Neural cell (in vitro differentiated cells): ENCODE data around the gene L2HGDH. TPM values are rescaled to one million over a fixed set of nuclear protein-coding genes. Genes with fewer than 3 reads are reported as not detected.

Source experiments
- H2AFZ ChIP-seq: fragments of 200-600, 300-800 bp; sonication (generic), shearing (Covaris generic); 2 replicates; pipeline ENCODE4 v1.6.0; 2014; ENCODE audit warnings: low read depth, mild to moderate bottlenecking, antibody characterized with exemption, low read length, moderate library complexity
- H3F3A ChIP-seq: fragments of 200-600 bp; shearing (Covaris generic); 2 replicates; pipeline ENCODE4 v1.6.1; 2016; ENCODE audit warnings: mild to moderate bottlenecking, moderate library complexity, mixed read lengths, antibody characterized with exemption, low read length; ENCODE audit not compliant: insufficient read depth, poor library complexity, severe bottlenecking
- H3K27ac ChIP-seq: fragments of 200-600, 300-800 bp; sonication (generic), shearing (Covaris generic); 2 replicates; pipeline ENCODE4 v1.5.1; 2014; ENCODE audit warnings: mild to moderate bottlenecking, low read length, moderate library complexity
- H3K27me3 ChIP-seq: fragments of 300-800, 200-600 bp; sonication (generic), shearing (Covaris generic); 2 replicates; pipeline ENCODE4 v1.6.0; 2014; ENCODE audit warnings: mild to moderate bottlenecking, low read depth, low read length, moderate library complexity; ENCODE audit not compliant: insufficient read depth
- H3K36me3 ChIP-seq: fragments of 300-800, 200-600 bp; sonication (generic), shearing (Covaris generic); 2 replicates; pipeline ENCODE4 v1.5.1; 2014; ENCODE audit warnings: mild to moderate bottlenecking, antibody characterized with exemption, low read length, moderate library complexity; ENCODE audit not compliant: insufficient read depth
- H3K4me2 ChIP-seq: fragments of 300-800, 200-600 bp; sonication (generic), shearing (Covaris generic); 2 replicates; pipeline ENCODE4 v1.6.0; 2014; ENCODE audit warnings: mild to moderate bottlenecking, low read length
- H3K4me3 ChIP-seq: fragments of 300-800, 200-600 bp; sonication (generic), shearing (Covaris generic); 2 replicates; pipeline ENCODE4 v1.5.1; 2014; ENCODE audit warnings: mild to moderate bottlenecking, low read length, moderate library complexity
- H3K79me2 ChIP-seq: fragments of 200-600 bp; shearing (Covaris generic); replicated peaks from 2 replicates; pipeline ENCODE4 v1.6.0; 2014; ENCODE audit warnings: mild to moderate bottlenecking, low read length, moderate library complexity; ENCODE audit not compliant: insufficient read depth
- H3K9ac ChIP-seq: fragments of 300-800, 200-600 bp; sonication (generic), shearing (Covaris generic); 2 replicates; pipeline ENCODE4 v1.6.1; 2016; ENCODE audit warnings: mild to moderate bottlenecking, low read length, mixed read lengths
- H3K9me2 ChIP-seq: fragments of 200-600 bp; shearing (Covaris generic); 2 replicates; pipeline ENCODE4 v1.6.1; 2016; ENCODE audit warnings: mild to moderate bottlenecking, low read length, mixed read lengths; ENCODE audit not compliant: insufficient read depth
- H3K9me3 ChIP-seq: fragments of 200-600, 300-800 bp; sonication (generic), shearing (Covaris generic); 2 replicates; pipeline ENCODE4 v1.6.1; 2016; ENCODE audit warnings: mild to moderate bottlenecking, mixed run types, low read length, moderate library complexity, mixed read lengths
- H4K20me1 ChIP-seq: fragments of 200-600 bp; shearing (Covaris generic); 2 replicates; pipeline ENCODE4 v1.6.1; 2016; ENCODE audit warnings: mild to moderate bottlenecking, mixed run types; ENCODE audit not compliant: insufficient read depth
- CTCF ChIP-seq: fragments of 450-650 bp; IDR thresholded peaks from 2 replicates; pipeline ENCODE4 v1.5.1; 2014; ENCODE audit warnings: antibody characterized with exemption, mild to moderate bottlenecking, moderate library complexity; ENCODE audit not compliant: poor library complexity, severe bottlenecking
- EP300 ChIP-seq: fragments of 450-650 bp; conservative IDR thresholded peaks from 2 replicates; pipeline ENCODE4 v1.6.1; 2014; ENCODE audit warnings: antibody characterized with exemption, mild to moderate bottlenecking, moderate library complexity; ENCODE audit not compliant: poor library complexity, severe bottlenecking
- EZH2 ChIP-seq: fragments of 200-600, 300-800 bp; shearing (Covaris generic), sonication (generic); IDR thresholded peaks from 2 replicates; pipeline ENCODE4 v1.6.1; 2014; ENCODE audit warnings: antibody characterized with exemption, low read length, borderline replicate concordance, mild to moderate bottlenecking; ENCODE audit not compliant: insufficient read depth, poor library complexity, severe bottlenecking
- MXI1 ChIP-seq: fragments of 450-650 bp; conservative IDR thresholded peaks from 2 replicates; pipeline ENCODE4 v1.6.1; 2014; ENCODE audit warnings: antibody characterized with exemption, mild to moderate bottlenecking; ENCODE audit not compliant: poor library complexity, severe bottlenecking
- POLR2AphosphoS5 ChIP-seq: IDR thresholded peaks from 2 replicates; pipeline ENCODE4 v1.6.1; 2012
- RAD21 ChIP-seq: fragments of 450-650 bp; conservative IDR thresholded peaks from 2 replicates; pipeline ENCODE4 v1.6.1; 2014; ENCODE audit warnings: antibody characterized with exemption, mild to moderate bottlenecking, moderate library complexity
- REST ChIP-seq: IDR thresholded peaks from 2 replicates; pipeline ENCODE4 v1.6.1; 2012; ENCODE audit warnings: borderline replicate concordance
- SMC3 ChIP-seq: fragments of 450-650 bp; conservative IDR thresholded peaks from 2 replicates; pipeline ENCODE4 v1.6.1; 2014; ENCODE audit warnings: antibody characterized with exemption, mild to moderate bottlenecking, moderate library complexity; ENCODE audit not compliant: poor library complexity
- TAF1 ChIP-seq: IDR thresholded peaks from 2 replicates; pipeline ENCODE4 v1.6.1; 2012; ENCODE audit warnings: low read depth
- polyA plus RNA-seq: library from polyadenylated mRNA; depleted of rRNA; stranded (reverse); fragments of >200 nt; gene quantifications from 2 replicates; pipeline ENCODE4 v1.2.3, GENCODE V29; 2014

The L2HGDH gene
- polyA plus RNA-seq, 1 donor from 2014 or later, result 8.9 TPM

GRCh38 chr14:50355692-50356091 lies 43.7 kb upstream of the L2HGDH start:
- TF ChIP-seq SMC3 (no peak), EP300 (no peak), TAF1 (no peak), CTCF (no peak), MXI1 (no peak), RAD21 (no peak), POLR2AphosphoS5 (no peak), EZH2 (no peak), REST (no peak)
- Histone ChIP-seq H3K79me2 (no peaks in the 10 kb centered on the region), H3K36me3 (no peaks in the 10 kb centered on the region), H3F3A (no peaks in the 10 kb centered on the region), H3K4me2 (no peak overlapping the region), H3K27me3 (no peaks in the 10 kb centered on the region), H2AFZ (no peak overlapping the region), H3K4me3 (no peak overlapping the region), H3K9me2 (no peaks in the 10 kb centered on the region), H3K9me3 (no peaks in the 10 kb centered on the region), H4K20me1 (no peaks in the 10 kb centered on the region), H3K27ac (no peak overlapping the region), H3K9ac (no peak overlapping the region)

- Histone ChIP-seq H2AFZ (no peak overlapping the region), H3K36me3 (no peaks in the 10 kb centered on the region), H3K4me2 (no peak overlapping the region), H3K79me2 (no peaks in the 10 kb centered on the region), H3K9ac (no peak overlapping the region), H3K27me3 (no peaks in the 10 kb centered on the region), H3K27ac (no peak overlapping the region), H3K4me3 (no peak overlapping the region), H3F3A (no peaks in the 10 kb centered on the region), H3K9me2 (no peaks in the 10 kb centered on the region), H3K9me3 (no peaks in the 10 kb centered on the region), H4K20me1 (no peaks in the 10 kb centered on the region)
- no peak for TF ChIP-seq EP300
- TF ChIP-seq CTCF, result no peak
- no peak for TF ChIP-seq REST
- TF ChIP-seq POLR2AphosphoS5, result no peak
- no peak for TF ChIP-seq SMC3
- TF ChIP-seq EZH2, result no peak
- no peak for TF ChIP-seq MXI1
- TF ChIP-seq RAD21, result no peak
- TF ChIP-seq TAF1, result no peak
These were observed 42.5 kb upstream of the L2HGDH start for GRCh38 chr14:50354527-50354926.
